Esophagus muscularis mucosa (tissue), 4 donors: ENCODE results near the gene USF2. TPM values are rescaled to one million over a fixed set of nuclear protein-coding genes. Genes with fewer than 3 reads are reported as not detected.

ENCODE experiments used
- DNase-seq: peaks from one replicate; pipeline ENCODE4 v3.0.0-alpha.2; 2017; ENCODE audit errors: extremely low spot score
- H3K27ac ChIP-seq, 4 donors: fragments of 200-600 bp; sonication (generic); replicated peaks in 1 of 4; 1 replicate in 3 of 4; 2 replicates in 1 of 4; pipeline ENCODE4 v1.5.1; 2016 to 2019; ENCODE audit warnings: mild to moderate bottlenecking in 1 of 4
- H3K27me3 ChIP-seq, 4 donors: fragments of 200-600 bp; sonication (generic); one replicate each; pipeline versions ENCODE4 v1.5.1 to v1.6.0; 2016 to 2019
- H3K36me3 ChIP-seq, 4 donors: fragments of 200-600 bp; sonication (generic); one replicate each; pipeline ENCODE4 v1.5.1; 2016 to 2019
- H3K4me1 ChIP-seq, 4 donors: fragments of 200-600 bp; sonication (generic); one replicate each; pipeline ENCODE4 v1.5.1; 2016 to 2019
- H3K4me3 ChIP-seq, 4 donors: fragments of 200-600 bp; sonication (generic); 1 replicate in 2 of 4; 2 replicates in 2 of 4; pipeline ENCODE4 v1.5.1; 2016 to 2019; ENCODE audit warnings: mild to moderate bottlenecking in 4 of 4, moderate library complexity in 1 of 4
- H3K9me3 ChIP-seq, 4 donors: fragments of 200-600 bp; sonication (generic); 1 replicate in 3 of 4; 2 replicates in 1 of 4; pipeline ENCODE4 v1.5.1; 2016 to 2019
- EP300 ChIP-seq: sonication (generic); formaldehyde crosslinking; IDR thresholded peaks from one replicate; pipeline ENCODE4 v1.6.1; 2017; ENCODE audit warnings: antibody characterized with exemption
- POLR2A ChIP-seq: fragments of 450-650 bp; IDR thresholded peaks from one replicate; pipeline ENCODE4 v1.6.1; 2017; ENCODE audit warnings: antibody characterized with exemption, moderate library complexity, mild to moderate bottlenecking, low read depth
- POLR2AphosphoS5 ChIP-seq, 2 donors: sonication (generic); formaldehyde crosslinking; IDR thresholded peaks; one replicate each; pipeline ENCODE4 v1.6.1; 2017; ENCODE audit warnings: antibody characterized with exemption in 2 of 2
- WGBS: methylation state at CpG from one replicate; pipeline ENCODE4 v1.1.5; 2018; 5-methylcytosine and 5-hydroxymethylcytosine counted together
- intact Hi-C: fragments of 100-400 bp; cut with DNase I; formaldehyde crosslinking; loops from one replicate; pipeline ENCODE4 v1.15.1; 2023
- total RNA-seq, 4 donors: library from RNA; depleted of rRNA; stranded (reverse); fragments of >200 nt; gene quantifications; one replicate each; pipeline versions ENCODE4 v1.1.0 to v1.2.1, GENCODE V29; 2016
- TF ChIP-seq, protein P1 (sequence below), 3 experiments: fragments of 200-600 bp in 2 of 3; fragments of 450-650 bp in 1 of 3; sonication (generic) in 2 of 3; IDR thresholded peaks; one replicate each; pipeline ENCODE4 v1.5.1; 2017 to 2019; ENCODE audit warnings: antibody characterized with exemption in 3 of 3, mild to moderate bottlenecking in 2 of 3, moderate library complexity in 1 of 3

USF2 gene
- total RNA-seq, 4 donors from 2014 or later = 111 to 122 (median 116) TPM

DNA sequence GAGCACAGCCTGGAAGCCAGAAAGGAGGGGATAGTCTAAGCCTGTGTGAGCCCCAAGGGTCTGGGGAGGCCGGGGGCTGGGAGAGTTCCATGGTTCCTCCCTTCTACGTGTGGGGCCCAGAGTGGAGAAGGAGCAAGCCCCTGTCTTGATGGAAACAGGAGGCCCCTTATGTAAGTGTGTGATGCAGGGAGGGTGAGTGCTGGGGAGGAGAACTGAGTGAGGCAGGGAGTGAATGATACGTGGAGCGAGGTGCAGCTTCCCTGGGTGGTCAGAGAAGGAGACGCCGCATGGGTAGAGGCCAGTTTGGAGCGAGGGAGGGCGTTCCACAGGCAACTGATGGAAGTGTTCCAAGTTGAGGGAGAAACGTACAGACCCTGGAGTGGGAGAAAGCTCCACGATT lies 39.2 kb downstream of the USF2 start:
- intact Hi-C loops = no loop called here
- Histone ChIP-seq H3K4me1 (no peaks in the 10 kb centered on the region), H3K4me3 (no peak overlapping the region), H3K9me3 (no peaks in the 10 kb centered on the region), H3K36me3 (no peaks in the 10 kb centered on the region), H3K27ac (no peak overlapping the region), H3K27me3 (peaks cover 0 to 68% (median 0%) of the 10 kb centered on the region in 4 donors)
- WGBS = 47% methylated on average over 10 of the region's 10 CpGs
- DNase-seq = no peak
- no peak for TF ChIP-seq EP300
- no peak for TF ChIP-seq POLR2AphosphoS5 (IDR thresholded peaks at IDR 0.05)
- no peak for TF ChIP-seq POLR2A
- TF ChIP-seq, protein P1, sequence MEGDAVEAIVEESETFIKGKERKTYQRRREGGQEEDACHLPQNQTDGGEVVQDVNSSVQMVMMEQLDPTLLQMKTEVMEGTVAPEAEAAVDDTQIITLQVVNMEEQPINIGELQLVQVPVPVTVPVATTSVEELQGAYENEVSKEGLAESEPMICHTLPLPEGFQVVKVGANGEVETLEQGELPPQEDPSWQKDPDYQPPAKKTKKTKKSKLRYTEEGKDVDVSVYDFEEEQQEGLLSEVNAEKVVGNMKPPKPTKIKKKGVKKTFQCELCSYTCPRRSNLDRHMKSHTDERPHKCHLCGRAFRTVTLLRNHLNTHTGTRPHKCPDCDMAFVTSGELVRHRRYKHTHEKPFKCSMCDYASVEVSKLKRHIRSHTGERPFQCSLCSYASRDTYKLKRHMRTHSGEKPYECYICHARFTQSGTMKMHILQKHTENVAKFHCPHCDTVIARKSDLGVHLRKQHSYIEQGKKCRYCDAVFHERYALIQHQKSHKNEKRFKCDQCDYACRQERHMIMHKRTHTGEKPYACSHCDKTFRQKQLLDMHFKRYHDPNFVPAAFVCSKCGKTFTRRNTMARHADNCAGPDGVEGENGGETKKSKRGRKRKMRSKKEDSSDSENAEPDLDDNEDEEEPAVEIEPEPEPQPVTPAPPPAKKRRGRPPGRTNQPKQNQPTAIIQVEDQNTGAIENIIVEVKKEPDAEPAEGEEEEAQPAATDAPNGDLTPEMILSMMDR (IDR thresholded peaks at IDR 0.05) = no peak

DNA sequence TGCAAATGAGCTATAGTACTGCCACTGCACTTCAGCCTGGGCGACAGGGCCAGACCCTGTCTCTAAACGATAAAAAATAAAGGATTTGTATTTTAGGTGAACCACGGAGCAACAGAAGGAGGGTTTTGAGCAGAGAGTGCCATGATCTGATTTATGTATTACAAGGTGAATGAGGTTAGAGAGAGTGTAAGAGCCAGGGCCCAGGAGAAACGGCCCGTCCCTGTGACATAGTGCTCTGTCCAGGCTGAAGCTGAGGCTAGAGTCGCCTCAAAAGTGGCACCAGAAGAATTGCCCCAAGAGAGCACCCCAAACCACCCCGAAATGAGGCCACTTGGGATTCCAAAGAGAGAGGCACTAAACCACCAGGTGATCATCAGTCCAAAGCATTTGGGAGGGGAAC lies 40.1 kb downstream of the USF2 start:
- H3K27me3 ChIP-seq = peaks cover 0 to 72% (median 0%) of the 10 kb centered on the region in 4 donors
- H3K4me3 ChIP-seq = no peak overlapping the region
- 71% methylated on average over 7 of the region's 7 CpGs for WGBS
- TF ChIP-seq POLR2A = no peak
- no peak for TF ChIP-seq EP300
- TF ChIP-seq POLR2AphosphoS5 (IDR thresholded peaks at IDR 0.05) = no peak
- TF ChIP-seq, protein P1 (IDR thresholded peaks at IDR 0.05) = no peak
- H3K4me1 ChIP-seq = no peaks in the 10 kb centered on the region
- H3K9me3 ChIP-seq = no peaks in the 10 kb centered on the region
- H3K27ac ChIP-seq = no peak overlapping the region
- intact Hi-C loops = no loop called here
- H3K36me3 ChIP-seq = no peaks in the 10 kb centered on the region
- DNase-seq = no peak

DNA sequence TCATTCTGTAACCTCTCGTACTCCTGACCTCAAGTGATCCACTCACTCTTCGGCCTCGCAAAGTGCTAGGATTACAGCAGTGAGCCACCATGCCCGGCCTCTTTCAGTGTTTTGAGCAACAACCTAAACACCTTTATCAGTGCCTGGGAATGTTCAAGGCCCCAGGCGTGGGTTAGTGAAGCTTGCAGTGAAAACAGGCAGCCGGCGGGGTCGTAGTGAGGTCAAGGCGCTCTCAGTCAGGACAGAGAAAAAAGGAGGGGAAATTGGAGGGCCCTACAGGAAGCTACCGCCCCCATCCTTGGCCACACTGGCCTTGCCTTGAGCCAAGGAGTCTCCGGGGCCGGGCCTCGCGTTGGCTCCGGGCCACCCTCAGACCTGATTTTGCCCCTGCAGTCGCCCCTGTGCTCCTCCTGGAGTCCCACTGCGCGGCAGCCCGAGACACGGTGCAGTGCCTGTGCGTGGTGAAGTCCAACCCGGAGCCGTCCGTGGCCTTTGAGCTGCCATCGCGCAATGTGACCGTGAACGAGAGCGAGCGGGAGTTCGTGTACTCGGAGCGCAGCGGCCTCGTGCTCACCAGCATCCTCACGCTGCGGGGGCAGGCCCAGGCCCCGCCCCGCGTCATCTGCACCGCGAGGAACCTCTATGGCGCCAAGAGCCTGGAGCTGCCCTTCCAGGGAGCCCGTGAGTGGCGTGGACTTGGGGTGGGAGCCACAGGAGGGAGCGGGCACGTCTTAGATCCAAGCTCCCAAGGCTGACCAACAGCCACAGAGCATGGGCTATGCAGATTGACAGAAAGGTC lies 40.9 kb downstream of the USF2 start:
- TF ChIP-seq POLR2AphosphoS5 (IDR thresholded peaks at IDR 0.05) (no peak), POLR2A (no peak)
- TF ChIP-seq, protein P1 (IDR thresholded peaks at IDR 0.05) = no peak
- intact Hi-C loops = no loop called here
- Histone ChIP-seq H3K4me3 (no peak overlapping the region), H3K4me1 (no peaks in the 10 kb centered on the region), H3K36me3 (no peaks in the 10 kb centered on the region), H3K27ac (no peak overlapping the region), H3K9me3 (no peaks in the 10 kb centered on the region), H3K27me3 (peaks cover 0 to 67% (median 0%) of the 10 kb centered on the region in 4 donors)
- WGBS = 65% methylated on average over 35 of the region's 47 CpGs
- no peak for DNase-seq

- no peak overlapping the region for H3K27ac ChIP-seq
- intact Hi-C loops = no loop called here
These were observed 41.6 kb downstream of the USF2 start for GRCh38 chr19:35310331-35310730.

GRCh38 chr19:35310811-35311465 lies 42.2 kb downstream of the USF2 start:
- Histone ChIP-seq H3K27me3 (peaks cover 0 to 64% (median 0%) of the 10 kb centered on the region in 4 donors), H3K36me3 (no peaks in the 10 kb centered on the region), H3K4me1 (no peaks in the 10 kb centered on the region), H3K9me3 (no peaks in the 10 kb centered on the region), H3K27ac (no peak overlapping the region), H3K4me3 (no peak overlapping the region)
- TF ChIP-seq, protein P1 (IDR thresholded peaks at IDR 0.05) = no peak
- TF ChIP-seq EP300 = no peak
- no peak for TF ChIP-seq POLR2A
- no peak for TF ChIP-seq POLR2AphosphoS5 (IDR thresholded peaks at IDR 0.05)
- WGBS = 96% methylated on average over 10 of the region's 10 CpGs
- DNase-seq = no peak
- intact Hi-C loops = no loop called here

More at GRCh38 chr19:35310331-35310730, 41.6 kb downstream of the USF2 start:
- Histone ChIP-seq H3K36me3 (no peaks in the 10 kb centered on the region), H3K4me3 (no peak overlapping the region), H3K4me1 (no peaks in the 10 kb centered on the region), H3K27me3 (peaks cover 0 to 62% (median 0%) of the 10 kb centered on the region in 4 donors), H3K9me3 (no peaks in the 10 kb centered on the region)
- no peak for TF ChIP-seq EP300
- WGBS = 90% methylated on average over 10 of the region's 12 CpGs
- DNase-seq = no peak
